Measurements from ENCODE around the gene ARMS2. TPM values are rescaled to one million over a fixed set of nuclear protein-coding genes. Genes with fewer than 3 reads are reported as not detected.

The ARMS2 gene
- total RNA-seq, 3 donors from 2014 or later = not detected

DNA sequence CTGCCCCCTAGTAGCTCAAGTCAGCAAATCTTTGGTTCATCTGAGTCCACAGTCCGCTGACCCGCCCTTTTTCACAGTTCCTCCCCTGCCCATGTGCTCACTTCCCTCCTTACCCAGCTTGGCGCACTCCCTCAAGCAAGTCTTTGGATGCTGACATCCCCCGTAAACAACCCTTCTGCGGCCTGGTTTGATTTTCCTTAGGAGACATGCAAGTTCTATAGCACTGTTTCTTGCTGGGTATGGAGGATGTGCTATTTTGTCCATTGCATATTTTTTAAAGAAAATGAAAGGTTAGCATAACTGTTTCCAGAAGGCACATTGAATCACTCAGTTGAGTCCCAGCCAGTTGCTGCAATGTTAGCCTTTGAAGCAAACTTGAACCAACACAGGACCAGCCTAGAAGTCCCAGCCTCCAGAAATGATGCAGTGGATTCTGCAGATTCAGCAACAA is 45.1 kb downstream of the ARMS2 start:
- TF ChIP-seq POLR2AphosphoS5 (IDR thresholded peaks at IDR 0.05) (peak in 1 of 3 donors; percentile 56), CTCF (IDR thresholded peaks at IDR 0.05) (no peak)
- intact Hi-C loops (cut with DNase I; ENCODE audit: low total_unique reads) = no loop called here
- Histone ChIP-seq H3K4me3 (no peak overlapping the region), H3K27ac (peak overlapping the region; percentile 49 to 57), H3K9me3 (no peaks in the 10 kb centered on the region), H3K27me3 (no peaks in the 10 kb centered on the region), H3K36me3 (no peaks in the 10 kb centered on the region), H3K4me1 (peaks cover 2 to 11% of the 10 kb centered on the region in 2 donors)
- no peak for DNase-seq (ENCODE audit: low spot score in 2 of 2)

- H3K9me3 ChIP-seq = no peaks in the 10 kb centered on the region
- intact Hi-C loops (cut with DNase I; ENCODE audit: low total_unique reads) = no loop called here
- no peak overlapping the region for H3K4me3 ChIP-seq
- peak overlapping the region; percentile 7 to 18 for H3K27ac ChIP-seq
- H3K4me1 ChIP-seq = peaks cover 0 to 16% of the 10 kb centered on the region in 2 donors
- H3K36me3 ChIP-seq = no peaks in the 10 kb centered on the region
- TF ChIP-seq CTCF (IDR thresholded peaks at IDR 0.05) (no peak), POLR2AphosphoS5 (IDR thresholded peaks at IDR 0.05) (no peak), POLR2A (IDR thresholded peaks at IDR 0.05) (no peak)
- no peak for DNase-seq (ENCODE audit: low spot score in 2 of 2)
- H3K27me3 ChIP-seq = no peaks in the 10 kb centered on the region
Measured at GRCh38 chr10:122500194-122500593, 45.7 kb downstream of the ARMS2 start.

DNA sequence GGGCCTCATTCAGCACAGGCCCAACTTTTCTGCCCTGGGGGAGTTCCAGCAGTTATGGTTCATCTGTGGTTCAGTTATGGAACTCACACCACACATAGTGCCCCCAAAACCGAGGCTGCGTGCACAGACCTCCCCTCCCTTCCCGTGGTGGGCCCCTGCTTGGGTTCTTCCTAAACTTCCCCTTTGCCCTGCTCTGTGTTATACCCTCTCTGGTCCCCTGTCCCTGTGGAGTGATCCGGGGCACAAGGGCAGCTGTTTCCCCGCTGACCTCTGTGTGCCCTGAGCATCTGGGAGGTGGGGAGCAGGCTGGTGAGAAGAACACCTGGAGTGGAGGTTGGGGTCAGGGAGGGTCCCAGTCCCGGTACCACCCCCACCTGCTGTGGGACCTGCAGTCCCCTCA is 46.3 kb downstream of the ARMS2 start:
- TF ChIP-seq POLR2AphosphoS5 (IDR thresholded peaks at IDR 0.05) (no peak), CTCF (IDR thresholded peaks at IDR 0.05) (no peak), POLR2A (IDR thresholded peaks at IDR 0.05) (no peak)
- no peak for DNase-seq (ENCODE audit: low spot score in 2 of 2)
- H3K36me3 ChIP-seq = no peaks in the 10 kb centered on the region
- no peak overlapping the region for H3K4me3 ChIP-seq
- intact Hi-C loops (cut with DNase I; ENCODE audit: low total_unique reads) = no loop called here
- H3K27ac ChIP-seq = peak overlapping the region; percentile 7 to 37
- H3K27me3 ChIP-seq = no peaks in the 10 kb centered on the region
- peaks cover 0 to 13% of the 10 kb centered on the region in 2 donors for H3K4me1 ChIP-seq
- H3K9me3 ChIP-seq = no peaks in the 10 kb centered on the region

DNA sequence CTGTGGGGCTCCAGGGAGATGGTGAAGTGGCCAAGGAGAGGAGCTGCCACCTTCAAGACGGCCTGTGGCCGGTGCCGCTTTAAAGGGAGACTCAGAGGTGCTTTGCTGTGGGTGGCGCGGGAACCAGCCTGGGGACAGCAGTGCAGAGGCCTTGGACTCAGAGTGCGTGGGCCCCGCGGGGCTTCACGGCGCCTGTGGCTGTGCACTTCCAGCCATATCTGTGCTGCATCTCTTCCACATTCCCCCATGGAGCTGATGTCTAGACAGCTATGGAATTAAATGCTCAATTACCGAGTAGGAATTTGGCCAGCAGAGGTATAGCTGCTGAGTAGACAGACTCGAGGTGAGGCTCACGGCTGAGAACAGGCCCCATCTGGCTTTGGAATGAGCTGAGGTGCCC is 48.6 kb downstream of the ARMS2 start:
- Histone ChIP-seq H3K27me3 (no peaks in the 10 kb centered on the region), H3K27ac (peak overlapping the region; percentile 19 to 68), H3K9me3 (no peaks in the 10 kb centered on the region), H3K4me1 (peaks cover 0 to 11% of the 10 kb centered on the region in 2 donors), H3K36me3 (no peaks in the 10 kb centered on the region), H3K4me3 (no peak overlapping the region)
- DNase-seq (ENCODE audit: low spot score in 2 of 2) = no peak
- intact Hi-C loops (cut with DNase I; ENCODE audit: low total_unique reads) = no loop called here
- TF ChIP-seq POLR2A (IDR thresholded peaks at IDR 0.05) = no peak
- no peak for TF ChIP-seq POLR2AphosphoS5 (IDR thresholded peaks at IDR 0.05)
- TF ChIP-seq CTCF (IDR thresholded peaks at IDR 0.05) = no peak

DNA sequence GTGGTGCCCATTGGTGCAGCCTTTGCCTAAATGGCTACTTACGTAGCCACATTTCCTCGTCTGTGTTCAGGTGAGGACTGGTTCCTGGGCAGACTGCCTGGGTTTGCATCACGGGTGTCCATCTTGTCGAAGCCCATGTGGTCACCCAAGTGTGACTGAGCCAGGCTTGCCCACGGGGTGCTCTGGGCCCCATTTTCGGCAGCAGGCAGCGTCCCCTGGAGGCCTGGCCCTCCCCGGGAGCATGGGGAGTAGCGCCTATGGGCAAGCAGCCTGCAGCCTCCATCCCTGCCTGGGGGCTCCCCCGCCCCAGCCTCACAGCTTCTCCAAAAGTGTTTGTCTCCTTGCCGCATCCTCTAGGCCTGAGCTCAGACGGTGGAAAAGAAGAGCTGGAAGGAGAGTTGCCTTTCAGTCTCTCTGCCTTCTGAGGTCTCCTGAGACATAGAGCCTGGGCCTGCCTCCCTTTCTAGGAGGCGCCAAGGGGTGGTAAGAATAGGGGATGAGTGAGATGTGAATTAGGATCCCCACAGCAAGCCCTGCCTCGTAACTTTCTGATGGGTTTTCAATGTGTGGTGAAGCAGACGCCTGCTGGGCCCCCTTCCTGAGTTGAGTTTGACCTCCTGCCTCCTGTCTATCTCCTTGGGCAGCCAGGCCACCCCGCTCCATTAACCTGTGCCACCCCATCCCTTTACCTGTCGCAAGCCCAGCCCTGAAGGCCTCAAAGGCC is 49.6 kb downstream of the ARMS2 start:
- DNase-seq (ENCODE audit: low spot score in 2 of 2) = no peak
- H3K27ac ChIP-seq = peak overlapping the region; percentile 68 to 75
- intact Hi-C loops (cut with DNase I; ENCODE audit: low total_unique reads) = no loop called here
- no peaks in the 10 kb centered on the region for H3K27me3 ChIP-seq
- TF ChIP-seq POLR2A (IDR thresholded peaks at IDR 0.05) (no peak), POLR2AphosphoS5 (IDR thresholded peaks at IDR 0.05) (no peak), CTCF (IDR thresholded peaks at IDR 0.05) (no peak)
- peaks cover 0 to 10% of the 10 kb centered on the region in 2 donors for H3K4me1 ChIP-seq
- H3K36me3 ChIP-seq = no peaks in the 10 kb centered on the region
- no peak overlapping the region for H3K4me3 ChIP-seq
- no peaks in the 10 kb centered on the region for H3K9me3 ChIP-seq

Data from breast epithelium (tissue), 4 donors.